ENCODE results near the gene FAM210A. TPM values are rescaled to one million over a fixed set of nuclear protein-coding genes. Genes with fewer than 3 reads are reported as not detected.

Gene FAM210A
- total and polyA plus RNA-seq, 2 of the 4 experiments (the other 2 are of a cell fraction) = 9.8 to 25.3 TPM

GRCh38 chr18:13617826-13618515 is 108.4 kb downstream of the FAM210A start:
- intact Hi-C loops (cut with micrococcal nuclease) = no loop called here

More at GRCh38 chr18:13617826-13618515, 108.4 kb downstream of the FAM210A start:
- dilution Hi-C loops (cut with HindIII; ENCODE audit: low sequenced_read_pairs, unreplicated experiment) = no loop called here
- no peak overlapping the region for H3K4ac ChIP-seq (ENCODE audit: low read depth, low read length)
- no TSS peak for BruUV-seq (replicated peaks)
- no peak overlapping the region for H3K4me3 ChIP-seq (ENCODE audit: insufficient read depth, low read depth, low read length)
- ATAC-seq (ENCODE audit: low read depth) = no peak
- H4K91ac ChIP-seq (ENCODE audit: insufficient read depth, low read depth, low read length) = no peak overlapping the region
- no peak for DNase-seq
- H2AK5ac ChIP-seq (ENCODE audit: low read depth, low read length) = no peak overlapping the region
- H4K5ac ChIP-seq (ENCODE audit: low read depth, low read length) = no peak overlapping the region
- ChIA-PET POLR2A (ENCODE audit: unreplicated experiment) (no interaction called here), CTCF (no interaction called here)
- no peak overlapping the region for H3K23ac ChIP-seq (ENCODE audit: low read depth, low read length)
- H4K8ac ChIP-seq (ENCODE audit: low read depth in 2 of 2, low read length in 2 of 2) = no peak overlapping the region
- no peak overlapping the region for H3K14ac ChIP-seq (replicated peaks; ENCODE audit: low read depth, low read length)
- no peak overlapping the region for H2BK120ac ChIP-seq (ENCODE audit: low read depth, low read length)
- no peaks in the 10 kb centered on the region for H3K79me1 ChIP-seq (ENCODE audit: low read depth in 1 of 2, low read length in 2 of 2)
- H4K20me1 ChIP-seq (ENCODE audit: insufficient read depth, low read length) = no peaks in the 10 kb centered on the region
- H3K56ac ChIP-seq (ENCODE audit: extremely low read depth, insufficient read depth, low read length) = no peak overlapping the region
- WGBS, 2 experiments (ENCODE audit: extremely low coverage in 2 of 2, insufficient read length in 1 of 2) = 40% methylated on average over 1 of the region's 9 CpGs; no CpG with 5 or more reads in 1 of the 2 experiments
- peaks cover 15% of the 10 kb centered on the region for H3K27me3 ChIP-seq (ENCODE audit: control insufficient read depth, insufficient read depth, low read length)
- in situ Hi-C loops (cut with MboI; ENCODE audit: low sequenced_read_pairs) = no loop called here
- H3K9ac ChIP-seq (ENCODE audit: low read depth, low read length) = no peak overlapping the region
- no peak overlapping the region for H2AFZ ChIP-seq (replicated peaks; ENCODE audit: low read length, poor library complexity)
- no peak overlapping the region for H3K27ac ChIP-seq (ENCODE audit: insufficient read depth, low read length)
- H2BK5ac ChIP-seq (ENCODE audit: low read depth, low read length, poor library complexity, severe bottlenecking) = no peak overlapping the region
- no peak overlapping the region for H2BK20ac ChIP-seq (ENCODE audit: low read depth, low read length)
- no peak overlapping the region for H2BK15ac ChIP-seq (ENCODE audit: low read depth, low read length)
- H3K4me2 ChIP-seq (ENCODE audit: low read depth, low read length) = no peak overlapping the region
- TF ChIP-seq RCOR1 (IDR thresholded peaks at IDR 0.05; ENCODE audit: insufficient replicate concordance, low read length) (no peak), MAFK (IDR thresholded peaks at IDR 0.05; ENCODE audit: low read depth, low read length) (no peak), MXI1 (IDR thresholded peaks at IDR 0.05; ENCODE audit: borderline replicate concordance, low read depth, low read length) (no peak), CHD1 (IDR thresholded peaks at IDR 0.05; ENCODE audit: low read depth, low read length) (no peak), MAZ (IDR thresholded peaks at IDR 0.05; ENCODE audit: borderline replicate concordance, low read depth, low read length) (no peak), RAD21 (IDR thresholded peaks at IDR 0.05; ENCODE audit: low read length) (no peak), FOS (IDR thresholded peaks at IDR 0.05; ENCODE audit: low read depth, low read length) (no peak), CTCF (conservative IDR thresholded peaks at IDR 0.05; ENCODE audit: low read depth, low read length) (no peak), NFE2L2 (IDR thresholded peaks at IDR 0.05; ENCODE audit: low read depth, low read length) (no peak), CEBPB (IDR thresholded peaks at IDR 0.05; ENCODE audit: low read depth, low read length) (no peak), USF2 (IDR thresholded peaks at IDR 0.05; ENCODE audit: low read depth, low read length) (no peak), POLR2A (IDR thresholded peaks at IDR 0.05; ENCODE audit: low read depth, low read length) (no peak), RFX5 (IDR thresholded peaks at IDR 0.05; ENCODE audit: low read depth, low read length) (no peak), SMC3 (IDR thresholded peaks at IDR 0.05; ENCODE audit: low read depth, low read length) (no peak), ELK1 (IDR thresholded peaks at IDR 0.05; ENCODE audit: borderline replicate concordance, low read depth, low read length) (no peak), BHLHE40 (IDR thresholded peaks at IDR 0.05; ENCODE audit: low read depth, low read length) (no peak)
- H3K9me3 ChIP-seq (ENCODE audit: control insufficient read depth, insufficient read depth, low read length) = no peaks in the 10 kb centered on the region
- H3K9me1 ChIP-seq (ENCODE audit: insufficient read depth, low read length) = no peaks in the 10 kb centered on the region
- no peaks in the 10 kb centered on the region for H3K36me3 ChIP-seq (ENCODE audit: control insufficient read depth, insufficient read depth, low read length)
- no peaks in the 10 kb centered on the region for H3K4me1 ChIP-seq (ENCODE audit: control insufficient read depth, insufficient read depth, low read length)
- H2AK9ac ChIP-seq (replicated peaks; ENCODE audit: low read depth, low read length, poor library complexity) = no peak overlapping the region
- no peak overlapping the region for H3K18ac ChIP-seq (ENCODE audit: low read depth, low read length)

All from IMR-90 (cell line).